ENCODE results near the gene STOX1. TPM values are rescaled to one million over a fixed set of nuclear protein-coding genes. Genes with fewer than 3 reads are reported as not detected.
"Not testable (repeated sequence)": the region's sequence is repeated elsewhere in the genome, so short reads cannot be mapped to it uniquely, and the experiment has no call there.

The STOX1 gene
- total RNA-seq, 1 experiment from 2014 or later = 5.9 TPM

DNA sequence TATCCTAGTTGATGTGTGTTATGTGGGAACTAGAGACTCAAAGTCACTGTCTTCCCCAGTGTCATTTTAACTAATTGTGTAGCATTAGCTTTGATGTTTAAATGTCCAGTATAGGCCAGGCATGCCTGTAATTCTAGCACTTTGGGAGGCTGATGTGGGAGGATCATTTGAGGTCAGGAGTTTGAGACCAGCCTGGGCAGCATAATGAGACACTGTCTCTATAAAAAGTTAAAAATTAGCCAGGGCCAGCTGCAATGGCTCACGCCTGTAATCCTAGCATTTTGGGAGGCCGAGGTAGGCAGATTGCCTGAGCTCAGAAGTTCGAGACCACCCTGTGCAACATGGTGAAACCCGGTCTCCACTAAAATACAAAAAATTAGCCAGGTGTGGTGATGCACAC lies 98.2 kb downstream of the STOX1 start:
- POLR2A ChIA-PET = interaction anchor here (0.7 kb wide), 1 partner anchor 12 kb away, joined by 5 read pairs; no protein-coding TSS in a partner anchor
- Histone ChIP-seq H2AFZ (ENCODE audit: low read depth, low read length, poor library complexity, severe bottlenecking) (no peak overlapping the region), H3K9me3 (ENCODE audit: control insufficient read depth in 1 of 2, insufficient read depth in 1 of 2, low read depth in 1 of 2, low read length in 2 of 2) (no peaks in the 10 kb centered on the region), H3K79me2 (ENCODE audit: insufficient read depth, low read length) (peaks cover 11% of the 10 kb centered on the region), H3K9me2 (ENCODE audit: insufficient read depth) (no peaks in the 10 kb centered on the region), H3K9ac (ENCODE audit: low read length) (no peak overlapping the region), H3K4me3 (replicated peaks in 1 of 2; ENCODE audit: low read depth in 1 of 2, low read length in 2 of 2) (no peak overlapping the region), H3K4me2 (ENCODE audit: low read length) (no peak overlapping the region), H3K27me3 (ENCODE audit: insufficient read depth, low read length) (no peaks in the 10 kb centered on the region), H3K27ac (ENCODE audit: low read depth, low read length) (no peak overlapping the region), H3K4me1 (ENCODE audit: control insufficient read depth in 1 of 2, insufficient read depth in 2 of 2, low read length in 2 of 2) (no peaks in the 10 kb centered on the region), H4K20me1 (ENCODE audit: insufficient read depth) (0 out of 2 replicates have a peak, but pooled peaks cover 5% of the 10 kb centered on the region), H3K36me3 (ENCODE audit: control insufficient read depth in 1 of 2, insufficient read depth in 2 of 2, low read length in 2 of 2) (peaks cover 0 to 6% of the 10 kb centered on the region in 2 experiments; a peak in 2 of 4 replicates)
- TF ChIP-seq CEBPB (IDR thresholded peaks at IDR 0.05; ENCODE audit: low read depth) (no peak), EZH2phosphoT487 (IDR thresholded peaks at IDR 0.05; ENCODE audit: borderline replicate concordance) (no peak)
- TF ChIP-seq, protein P1, sequence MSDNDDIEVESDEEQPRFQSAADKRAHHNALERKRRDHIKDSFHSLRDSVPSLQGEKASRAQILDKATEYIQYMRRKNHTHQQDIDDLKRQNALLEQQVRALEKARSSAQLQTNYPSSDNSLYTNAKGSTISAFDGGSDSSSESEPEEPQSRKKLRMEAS (IDR thresholded peaks at IDR 0.05) = no peak
- TF ChIP-seq, protein P2, sequence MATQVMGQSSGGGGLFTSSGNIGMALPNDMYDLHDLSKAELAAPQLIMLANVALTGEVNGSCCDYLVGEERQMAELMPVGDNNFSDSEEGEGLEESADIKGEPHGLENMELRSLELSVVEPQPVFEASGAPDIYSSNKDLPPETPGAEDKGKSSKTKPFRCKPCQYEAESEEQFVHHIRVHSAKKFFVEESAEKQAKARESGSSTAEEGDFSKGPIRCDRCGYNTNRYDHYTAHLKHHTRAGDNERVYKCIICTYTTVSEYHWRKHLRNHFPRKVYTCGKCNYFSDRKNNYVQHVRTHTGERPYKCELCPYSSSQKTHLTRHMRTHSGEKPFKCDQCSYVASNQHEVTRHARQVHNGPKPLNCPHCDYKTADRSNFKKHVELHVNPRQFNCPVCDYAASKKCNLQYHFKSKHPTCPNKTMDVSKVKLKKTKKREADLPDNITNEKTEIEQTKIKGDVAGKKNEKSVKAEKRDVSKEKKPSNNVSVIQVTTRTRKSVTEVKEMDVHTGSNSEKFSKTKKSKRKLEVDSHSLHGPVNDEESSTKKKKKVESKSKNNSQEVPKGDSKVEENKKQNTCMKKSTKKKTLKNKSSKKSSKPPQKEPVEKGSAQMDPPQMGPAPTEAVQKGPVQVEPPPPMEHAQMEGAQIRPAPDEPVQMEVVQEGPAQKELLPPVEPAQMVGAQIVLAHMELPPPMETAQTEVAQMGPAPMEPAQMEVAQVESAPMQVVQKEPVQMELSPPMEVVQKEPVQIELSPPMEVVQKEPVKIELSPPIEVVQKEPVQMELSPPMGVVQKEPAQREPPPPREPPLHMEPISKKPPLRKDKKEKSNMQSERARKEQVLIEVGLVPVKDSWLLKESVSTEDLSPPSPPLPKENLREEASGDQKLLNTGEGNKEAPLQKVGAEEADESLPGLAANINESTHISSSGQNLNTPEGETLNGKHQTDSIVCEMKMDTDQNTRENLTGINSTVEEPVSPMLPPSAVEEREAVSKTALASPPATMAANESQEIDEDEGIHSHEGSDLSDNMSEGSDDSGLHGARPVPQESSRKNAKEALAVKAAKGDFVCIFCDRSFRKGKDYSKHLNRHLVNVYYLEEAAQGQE (IDR thresholded peaks at IDR 0.05; ENCODE audit: low read depth) = no peak
- RAD21 ChIA-PET (ENCODE audit: low non-redundant PET in 1 of 2, low total read pairs in 2 of 2, uncharacterized antibody in 2 of 2, unreplicated experiment in 2 of 2) = no interaction called here
- intact Hi-C loops (cut with micrococcal nuclease) = no loop called here
- CTCF ChIA-PET = no interaction called here
- no peak for DNase-seq (ENCODE audit: low read depth, low spot score)
- no TSS peak for BruUV-seq (replicated peaks)
- ATAC-seq = no peak

DNA sequence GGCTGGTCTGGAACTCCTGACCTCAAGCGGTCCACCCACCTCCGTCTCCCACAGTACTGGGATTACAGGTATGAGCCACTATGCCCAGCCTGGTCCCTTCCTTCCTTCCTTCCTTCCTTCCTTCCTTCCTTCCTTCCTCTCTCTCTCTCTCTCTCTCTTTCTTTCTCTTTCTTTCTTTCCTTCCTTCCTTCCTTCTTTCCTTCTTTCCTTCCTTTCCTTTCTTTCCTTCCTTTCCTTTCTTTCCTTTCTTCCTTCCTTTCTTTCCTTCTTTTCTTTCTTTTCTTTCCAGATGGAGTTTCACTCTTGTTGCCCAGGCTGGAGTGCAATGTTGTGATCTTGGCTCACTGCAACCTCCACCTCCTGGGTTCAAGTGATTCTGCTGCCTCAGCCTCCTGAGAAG lies 101.8 kb downstream of the STOX1 start:
- POLR2A ChIA-PET = interaction anchor here (0.6 to 0.7 kb wide), 2 partner anchors 245 to 654 kb away, joined by 3 to 4 read pairs; no protein-coding TSS in a partner anchor
- H4K20me1 ChIP-seq (ENCODE audit: insufficient read depth); BruUV-seq (replicated peaks); CTCF ChIA-PET; H3K4me2 ChIP-seq (ENCODE audit: low read length); H3K9ac ChIP-seq (ENCODE audit: low read length); ATAC-seq; H3K4me3 ChIP-seq (replicated peaks in 1 of 2; ENCODE audit: low read depth in 1 of 2, low read length in 2 of 2); H2AFZ ChIP-seq (ENCODE audit: low read depth, low read length, poor library complexity, severe bottlenecking); RAD21 ChIA-PET (ENCODE audit: low non-redundant PET in 1 of 2, low total read pairs in 2 of 2, uncharacterized antibody in 2 of 2, unreplicated experiment in 2 of 2); H3K9me2 ChIP-seq (ENCODE audit: insufficient read depth); DNase-seq (ENCODE audit: low read depth, low spot score); H3K27ac ChIP-seq (ENCODE audit: low read depth, low read length); H3K9me3 ChIP-seq (ENCODE audit: control insufficient read depth in 1 of 2, insufficient read depth in 1 of 2, low read depth in 1 of 2, low read length in 2 of 2); H3K27me3 ChIP-seq (ENCODE audit: insufficient read depth, low read length); H3K36me3 ChIP-seq (ENCODE audit: control insufficient read depth in 1 of 2, insufficient read depth in 2 of 2, low read length in 2 of 2); H3K4me1 ChIP-seq (ENCODE audit: control insufficient read depth in 1 of 2, insufficient read depth in 2 of 2, low read length in 2 of 2); intact Hi-C loops (cut with micrococcal nuclease); H3K79me2 ChIP-seq (ENCODE audit: insufficient read depth, low read length): not testable (repeated sequence)

GRCh38 chr10:68929888-68930287 lies 102.6 kb downstream of the STOX1 start:
- H3K4me2 ChIP-seq (ENCODE audit: low read length); H3K9ac ChIP-seq (ENCODE audit: low read length); H3K27ac ChIP-seq (ENCODE audit: low read depth, low read length); H3K9me2 ChIP-seq (ENCODE audit: insufficient read depth); ATAC-seq; H3K9me3 ChIP-seq (ENCODE audit: control insufficient read depth in 1 of 2, insufficient read depth in 1 of 2, low read depth in 1 of 2, low read length in 2 of 2); H3K4me1 ChIP-seq (ENCODE audit: control insufficient read depth in 1 of 2, insufficient read depth in 2 of 2, low read length in 2 of 2); POLR2A ChIA-PET; DNase-seq (ENCODE audit: low read depth, low spot score); H3K4me3 ChIP-seq (replicated peaks in 1 of 2; ENCODE audit: low read depth in 1 of 2, low read length in 2 of 2); BruUV-seq (replicated peaks); H3K27me3 ChIP-seq (ENCODE audit: insufficient read depth, low read length); CTCF ChIA-PET; RAD21 ChIA-PET (ENCODE audit: low non-redundant PET in 1 of 2, low total read pairs in 2 of 2, uncharacterized antibody in 2 of 2, unreplicated experiment in 2 of 2); H3K79me2 ChIP-seq (ENCODE audit: insufficient read depth, low read length); intact Hi-C loops (cut with micrococcal nuclease); H3K36me3 ChIP-seq (ENCODE audit: control insufficient read depth in 1 of 2, insufficient read depth in 2 of 2, low read length in 2 of 2); H4K20me1 ChIP-seq (ENCODE audit: insufficient read depth); H2AFZ ChIP-seq (ENCODE audit: low read depth, low read length, poor library complexity, severe bottlenecking): not testable (repeated sequence)

Data from HCT116 (cell line).